HG02610 (cell line): ENCODE measurements around the gene SBF2.
A peak's percentile ranks its signal among the peaks of the same experiment; 100 is the strongest.

ENCODE experiments used
- ATAC-seq: cut with Tn5 transposase; IDR thresholded peaks from one replicate; pipeline ENCODE4 v1.9.1; 2021; ENCODE audit warnings: mild to moderate bottlenecking, moderate library complexity; ENCODE audit not compliant: unreplicated experiment

The SBF2 gene

GRCh38 chr11:10317776-10318526 lies 23.9 kb upstream of the SBF2 start:
- peak; percentile 65 for ATAC-seq

DNA sequence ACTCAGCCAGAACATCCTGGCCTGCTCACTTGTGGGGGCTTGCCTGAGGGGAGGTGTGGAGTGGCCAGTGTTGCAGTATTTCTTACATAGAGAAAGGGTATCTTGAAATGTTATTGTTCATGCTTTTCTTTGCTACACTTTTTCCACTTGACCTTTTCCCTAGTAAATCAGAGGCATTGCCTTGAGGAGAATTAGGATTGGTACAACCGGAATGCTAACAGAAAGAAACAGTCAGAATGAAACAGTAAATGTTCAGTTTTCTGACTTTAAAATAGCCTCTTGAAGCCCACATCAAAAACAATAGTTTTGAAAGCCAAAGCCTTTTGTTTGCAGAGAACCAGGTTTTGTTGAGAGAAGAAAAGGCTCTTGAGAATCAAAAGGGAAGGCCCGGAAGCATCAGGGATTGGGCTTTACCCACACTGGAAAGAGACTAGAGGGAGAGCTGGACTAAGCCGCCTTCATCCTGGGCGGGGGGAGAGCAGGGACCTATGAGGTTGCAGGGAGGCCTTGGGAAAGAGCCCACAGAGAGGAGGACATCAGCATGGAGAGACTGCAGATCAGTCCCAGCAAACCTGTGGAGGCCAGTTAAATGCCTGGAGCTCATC lies 23.2 kb upstream of the SBF2 start:
- peak; percentile 26 for ATAC-seq

DNA sequence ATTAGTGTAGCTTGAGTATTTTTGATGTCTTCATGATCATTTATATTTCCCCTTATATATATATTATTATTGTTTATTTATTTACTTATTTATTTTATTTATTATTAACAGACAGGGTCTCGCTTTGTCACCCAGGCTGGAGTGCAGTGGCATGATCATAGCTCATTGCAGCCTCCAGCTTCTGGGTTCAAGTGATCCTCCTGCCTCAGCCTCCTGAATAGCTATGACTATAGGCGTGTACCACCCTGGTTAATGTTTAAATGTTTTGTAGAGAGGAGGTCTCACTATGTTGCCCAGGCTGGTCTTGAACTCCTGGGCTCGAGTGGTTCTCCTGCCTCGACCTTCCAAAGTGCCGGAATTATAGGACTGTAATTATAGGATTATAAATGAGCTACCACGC lies 21.1 kb upstream of the SBF2 start:
- no peak for ATAC-seq

DNA sequence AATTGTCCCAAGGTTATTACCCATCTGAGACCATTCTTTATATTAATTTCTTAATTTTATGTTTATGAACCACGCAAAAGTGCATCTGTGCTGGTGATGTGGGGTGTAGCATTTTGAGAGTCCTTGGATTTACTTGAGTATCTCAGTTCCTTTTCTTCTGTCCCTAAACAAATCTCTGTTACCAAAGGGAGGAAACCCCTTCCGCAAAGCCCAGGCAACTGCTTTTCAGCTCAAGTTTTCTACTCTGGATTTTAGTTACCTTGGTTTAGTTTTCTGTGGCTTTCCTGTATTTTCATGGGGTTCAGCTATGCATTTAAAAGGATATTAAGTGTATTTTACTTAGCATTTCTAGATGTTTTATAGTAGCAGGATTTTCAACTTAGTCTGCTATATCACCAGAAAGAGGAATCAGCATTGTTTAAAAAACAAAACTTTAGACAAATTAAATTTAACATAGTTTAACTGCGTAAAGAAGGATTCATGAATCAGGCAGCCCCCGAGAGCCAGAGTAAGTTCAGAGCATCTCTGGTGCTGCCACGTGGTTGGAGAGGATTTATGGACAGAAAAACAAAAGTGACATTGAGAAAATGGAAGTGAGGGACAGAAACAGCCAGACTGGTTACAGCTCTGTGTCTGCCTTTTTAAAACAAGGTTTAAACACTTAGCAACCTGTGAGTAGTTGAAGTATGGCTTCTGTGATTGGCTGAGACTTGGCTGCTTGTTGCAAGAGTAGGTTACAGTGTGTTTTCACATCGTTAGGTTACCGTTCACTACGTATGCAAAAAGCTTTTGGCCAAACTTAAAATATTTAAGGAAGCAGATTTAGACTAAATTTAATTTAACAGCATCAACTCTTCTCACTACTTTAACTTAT lies 20.4 kb upstream of the SBF2 start:
- ATAC-seq, result peak; percentile 72

DNA sequence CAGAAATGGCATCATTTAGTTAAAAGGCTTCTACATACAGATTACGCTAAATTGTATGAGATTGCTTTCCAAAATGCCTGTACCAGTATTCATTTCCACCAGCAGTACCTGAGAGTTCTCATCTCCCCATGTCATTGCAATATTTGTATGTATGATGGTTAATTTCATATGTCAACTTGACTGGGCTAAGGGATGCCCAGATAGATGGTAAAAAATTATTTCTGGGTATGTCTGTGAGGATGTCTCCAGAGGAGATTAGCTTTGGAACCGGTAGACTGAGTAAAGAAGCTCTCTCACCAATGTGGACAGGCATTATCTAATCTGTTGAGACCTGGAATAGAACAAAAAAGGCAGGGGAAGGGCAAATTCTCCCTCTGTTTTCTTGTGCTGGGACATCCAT lies 17.8 kb upstream of the SBF2 start:
- no peak for ATAC-seq

DNA sequence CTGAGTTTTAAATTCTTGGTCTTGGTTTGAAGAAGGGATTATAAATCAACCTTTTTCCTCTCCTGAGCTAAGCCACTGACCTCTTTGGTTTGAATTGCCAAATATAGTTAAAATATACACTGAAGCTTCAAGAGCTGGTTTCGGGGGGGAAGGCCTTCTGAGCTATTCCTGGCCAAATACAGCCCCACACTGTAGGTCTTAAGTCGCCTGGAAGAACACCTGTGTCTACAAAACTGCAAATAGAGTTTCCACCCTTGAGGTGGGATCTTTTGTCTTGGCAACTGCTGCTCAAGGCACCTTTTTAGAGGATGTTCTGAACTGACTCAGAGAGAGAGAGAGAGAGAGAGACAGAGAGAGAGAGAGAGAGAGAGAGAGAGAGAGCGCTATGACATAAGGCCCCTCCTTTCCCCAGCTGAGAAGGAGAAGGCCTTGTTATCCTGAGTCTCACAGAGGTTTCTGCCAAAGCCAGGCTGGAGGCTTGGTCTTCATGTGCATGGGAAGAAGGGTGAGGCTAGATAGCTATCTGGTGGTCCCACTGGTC lies 16.4 kb upstream of the SBF2 start:
- no peak for ATAC-seq

- ATAC-seq, result no peak
Observed at GRCh38 chr11:10309163-10310093, 15.4 kb upstream of the SBF2 start.

GRCh38 chr11:10308201-10308954 lies 14.4 kb upstream of the SBF2 start:
- no peak for ATAC-seq

GRCh38 chr11:10307400-10308200 lies 13.6 kb upstream of the SBF2 start:
- peak; percentile 72 for ATAC-seq

DNA sequence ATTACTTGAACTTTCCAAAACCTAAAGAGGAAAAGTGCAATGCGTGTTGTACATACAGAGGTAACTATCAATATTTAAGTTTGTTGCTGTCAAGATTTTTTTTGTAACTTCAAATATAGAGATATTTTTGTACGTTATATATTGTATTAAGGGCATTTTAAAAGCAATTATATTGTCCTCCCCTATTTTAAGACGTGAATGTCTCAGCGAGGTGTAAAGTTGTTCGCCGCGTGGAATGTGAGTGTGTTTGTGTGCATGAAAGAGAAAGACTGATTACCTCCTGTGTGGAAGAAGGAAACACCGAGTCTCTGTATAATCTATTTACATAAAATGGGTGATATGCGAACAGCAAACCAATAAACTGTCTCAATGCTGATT lies 13.0 kb upstream of the SBF2 start:
- ATAC-seq, result no peak

DNA sequence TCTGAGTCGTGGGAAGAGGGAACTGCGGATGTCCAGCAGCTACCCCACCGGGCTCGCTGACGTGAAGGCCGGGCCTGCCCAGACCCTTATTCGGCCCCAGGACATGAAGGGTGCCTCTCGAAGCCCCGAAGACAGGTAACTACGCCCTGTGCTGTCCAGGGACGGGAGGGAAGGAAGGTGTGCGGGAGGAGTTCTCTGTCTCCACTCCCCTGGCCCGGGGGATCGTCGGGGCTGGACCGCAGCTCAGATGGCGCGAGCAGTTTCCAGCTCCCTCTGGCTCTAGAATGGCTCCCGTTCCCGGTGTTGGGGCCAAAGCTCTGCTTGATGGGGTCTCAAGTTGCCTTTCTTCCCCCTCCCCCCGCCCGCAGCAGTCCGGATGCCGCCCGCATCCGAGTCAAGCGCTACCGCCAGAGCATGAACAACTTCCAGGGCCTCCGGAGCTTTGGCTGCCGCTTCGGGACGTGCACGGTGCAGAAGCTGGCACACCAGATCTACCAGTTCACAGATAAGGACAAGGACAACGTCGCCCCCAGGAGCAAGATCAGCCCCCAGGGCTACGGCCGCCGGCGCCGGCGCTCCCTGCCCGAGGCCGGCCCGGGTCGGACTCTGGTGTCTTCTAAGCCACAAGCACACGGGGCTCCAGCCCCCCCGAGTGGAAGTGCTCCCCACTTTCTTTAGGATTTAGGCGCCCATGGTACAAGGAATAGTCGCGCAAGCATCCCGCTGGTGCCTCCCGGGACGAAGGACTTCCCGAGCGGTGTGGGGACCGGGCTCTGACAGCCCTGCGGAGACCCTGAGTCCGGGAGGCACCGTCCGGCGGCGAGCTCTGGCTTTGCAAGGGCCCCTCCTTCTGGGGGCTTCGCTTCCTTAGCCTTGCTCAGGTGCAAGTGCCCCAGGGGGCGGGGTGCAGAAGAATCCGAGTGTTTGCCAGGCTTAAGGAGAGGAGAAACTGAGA lies 12.2 kb upstream of the SBF2 start:
- no peak for ATAC-seq

- ATAC-seq, result no peak
Observed at GRCh38 chr11:10305262-10305963, 11.4 kb upstream of the SBF2 start.

- no peak for ATAC-seq
Observed at GRCh38 chr11:10304495-10305261, 10.7 kb upstream of the SBF2 start, which contains the start of gene ADM. Gene ADM, plus strand, starts transcription at chr11:10305073. Its CDS starts 628 bp downstream, at chr11:10305701.

DNA sequence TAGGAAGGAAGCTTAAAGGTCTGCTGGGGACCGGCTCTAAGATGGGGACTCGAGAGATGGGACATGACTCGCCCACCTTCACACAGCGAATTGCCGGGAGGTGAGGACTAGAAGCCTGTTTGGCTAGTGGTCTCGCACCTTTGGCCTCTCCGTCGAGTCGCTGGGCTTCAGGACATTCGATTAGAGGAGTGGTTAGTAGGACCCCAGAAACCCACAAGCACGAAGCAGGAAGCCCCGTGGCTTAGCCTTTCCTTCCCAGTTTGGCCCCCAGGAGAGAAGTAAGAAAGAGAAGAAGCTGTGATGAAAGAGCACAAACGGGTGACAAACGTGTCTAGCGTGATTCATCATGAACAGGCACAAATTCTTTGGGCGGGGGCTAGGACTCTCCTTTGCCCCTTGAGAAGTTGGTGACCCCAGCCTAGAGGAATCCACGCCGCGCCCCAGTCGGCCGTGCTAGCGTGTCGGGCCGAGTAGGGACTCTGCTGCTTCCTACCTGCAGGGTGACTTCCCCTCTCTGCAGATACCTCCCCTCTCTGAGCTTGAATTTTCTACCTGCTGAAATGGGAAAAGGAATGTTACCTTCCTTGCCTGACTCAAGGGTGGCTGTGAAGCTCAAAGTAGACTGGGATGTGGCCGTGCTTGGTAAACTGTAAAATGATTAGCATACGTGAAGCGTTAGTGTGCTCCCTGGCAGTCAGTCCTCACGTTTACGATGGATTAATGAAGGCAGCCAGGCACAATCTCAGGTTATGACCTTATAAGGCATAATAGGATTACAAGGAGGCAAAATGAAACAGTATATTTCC lies 9.7 kb upstream of the SBF2 start:
- no peak for ATAC-seq

DNA sequence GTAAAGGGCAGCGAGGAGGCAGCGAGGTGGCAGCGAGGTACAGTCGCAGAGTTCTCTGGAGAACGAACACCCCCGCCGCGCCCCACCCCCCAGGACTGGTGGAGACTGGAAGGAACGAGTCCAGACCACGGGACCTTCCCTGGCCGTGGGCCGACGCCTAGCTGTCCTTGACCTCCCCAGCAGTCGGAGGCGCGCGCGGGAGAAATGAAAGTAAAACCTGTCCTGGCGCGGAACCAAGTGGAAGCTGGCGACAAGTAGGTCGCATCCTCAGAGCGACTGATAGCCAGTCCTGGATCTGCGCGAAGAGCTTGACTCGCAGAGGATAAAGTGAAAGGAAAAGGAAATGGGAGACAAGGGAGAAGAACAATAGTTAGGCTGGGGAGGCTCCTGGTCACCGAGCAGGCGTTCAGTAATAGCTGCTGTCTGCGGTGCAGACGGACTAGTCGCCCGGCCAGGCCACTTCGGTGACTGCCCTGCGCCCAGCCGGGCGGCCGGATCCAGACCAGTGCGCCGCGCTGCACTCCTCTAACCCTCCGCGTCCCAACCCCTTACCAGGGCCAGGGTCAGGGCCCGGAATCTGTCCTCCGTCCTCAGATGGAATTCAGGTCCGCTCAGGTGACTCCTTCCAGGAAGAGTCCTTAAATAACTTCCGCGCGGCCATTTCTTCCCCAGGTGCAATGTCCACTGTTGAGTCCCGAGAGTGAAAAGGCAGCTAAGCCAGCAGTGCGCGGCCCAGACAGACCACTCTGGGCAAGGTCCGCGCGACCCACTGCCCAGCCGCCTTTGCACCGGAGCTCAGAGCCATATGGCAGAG lies 8.9 kb upstream of the SBF2 start:
- peak; percentile 20 for ATAC-seq
